Hepatocyte (in vitro differentiated cells): ENCODE results near the gene OR52A5.

Source experiments
- CTCF ChIP-seq: fragments of 200-600 bp; sonication (generic); IDR thresholded peaks from 2 replicates; pipeline ENCODE4 v1.5.1; 2016; ENCODE audit warnings: antibody characterized with exemption, mild to moderate bottlenecking; ENCODE audit not compliant: poor library complexity
- EZH2 ChIP-seq: fragments of 200-600 bp; sonication (generic); IDR thresholded peaks from 2 replicates; pipeline ENCODE4 v1.6.1; 2016; ENCODE audit warnings: antibody characterized with exemption, mild to moderate bottlenecking, borderline replicate concordance

- no peak for TF ChIP-seq CTCF
- no peak for TF ChIP-seq EZH2
Measured at GRCh38 chr11:5102246-5102645, 35.9 kb downstream of the OR52A5 start.
